ENCODE data around the gene FMO1.
"Not testable (repeated sequence)": the region's sequence is repeated elsewhere in the genome, so short reads cannot be mapped to it uniquely, and the experiment has no call there.

The FMO1 gene

DNA sequence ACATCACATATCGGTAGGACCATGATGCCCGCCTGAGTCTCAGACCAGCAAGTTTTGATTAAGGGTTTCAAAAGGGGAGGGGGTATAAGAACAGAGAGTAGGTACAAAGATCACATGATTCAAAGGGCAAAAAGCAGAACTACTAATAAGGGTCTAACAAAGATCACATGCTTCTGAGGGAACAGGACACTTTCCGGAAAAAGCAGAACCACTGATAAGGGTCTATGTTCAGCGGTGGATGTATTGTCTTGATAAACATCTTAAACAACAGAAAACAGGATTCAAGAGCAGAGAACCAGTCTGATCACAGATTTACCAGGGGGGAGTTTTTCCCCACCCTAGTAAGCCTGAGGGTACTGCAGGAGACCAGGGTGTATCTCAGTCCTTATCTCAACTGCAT lies 12.1 kb upstream of the FMO1 start:
- DNase-seq: not testable (repeated sequence)

- no peak for DNase-seq
Measured at GRCh38 chr1:171243878-171244277, 4.4 kb upstream of the FMO1 start.

GRCh38 chr1:171245458-171246064 lies 2.7 kb upstream of the FMO1 start:
- DNase-seq: no peak

GRCh38 chr1:171247501-171247900 lies 793 bp upstream of the FMO1 start:
- no peak for DNase-seq

GRCh38 chr1:171248841-171249240 lies 547 bp downstream of the FMO1 start:
- DNase-seq: no peak

- no peak for DNase-seq
Measured at GRCh38 chr1:171250263-171250662, 2.0 kb downstream of the FMO1 start.

DNA sequence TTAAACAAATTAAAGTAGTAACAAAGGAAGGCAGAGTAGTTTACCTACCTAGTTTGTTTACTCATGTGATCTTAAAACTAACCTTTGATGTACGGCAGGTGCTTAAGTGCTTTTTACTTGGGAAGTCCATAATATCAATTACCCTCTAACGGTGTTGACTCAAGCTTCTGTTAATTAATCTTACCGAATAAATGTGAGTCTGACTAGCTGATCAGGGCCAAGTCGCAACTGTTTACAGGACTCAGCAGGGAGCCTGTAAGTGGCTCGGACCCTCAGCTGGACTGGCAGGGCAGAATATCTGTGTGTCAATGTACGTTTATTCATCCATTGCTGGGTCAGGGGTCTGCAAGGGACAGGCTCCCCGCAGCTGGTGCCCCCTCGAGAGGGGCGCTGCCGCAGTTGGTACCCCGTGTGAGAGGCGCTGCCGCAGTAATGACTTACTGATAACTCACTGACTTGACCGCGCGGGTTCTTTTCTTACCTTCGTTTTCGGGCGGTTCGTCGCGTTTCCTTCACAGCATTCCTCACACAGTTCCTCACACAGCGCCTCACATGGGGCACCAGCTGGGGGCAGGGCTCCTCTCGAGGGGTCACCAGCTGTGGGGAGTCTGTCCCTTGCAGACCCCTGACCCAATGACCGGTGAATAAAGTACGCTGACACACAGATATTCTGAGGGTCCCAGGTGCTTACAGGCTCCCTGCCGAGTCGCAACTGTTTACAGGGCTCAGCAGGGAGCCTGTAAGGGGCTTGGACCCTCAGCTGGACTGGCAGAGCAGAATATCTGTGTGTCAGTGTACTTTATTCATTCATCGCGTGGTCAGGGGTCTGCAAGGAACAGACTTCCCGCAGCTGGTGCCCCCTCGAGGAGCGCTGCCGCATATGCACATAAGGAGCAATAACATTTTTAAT lies 3.0 kb downstream of the FMO1 start:
- DNase-seq: no peak

GRCh38 chr1:171251952-171252300 lies 3.6 kb downstream of the FMO1 start:
- DNase-seq: no peak

DNA sequence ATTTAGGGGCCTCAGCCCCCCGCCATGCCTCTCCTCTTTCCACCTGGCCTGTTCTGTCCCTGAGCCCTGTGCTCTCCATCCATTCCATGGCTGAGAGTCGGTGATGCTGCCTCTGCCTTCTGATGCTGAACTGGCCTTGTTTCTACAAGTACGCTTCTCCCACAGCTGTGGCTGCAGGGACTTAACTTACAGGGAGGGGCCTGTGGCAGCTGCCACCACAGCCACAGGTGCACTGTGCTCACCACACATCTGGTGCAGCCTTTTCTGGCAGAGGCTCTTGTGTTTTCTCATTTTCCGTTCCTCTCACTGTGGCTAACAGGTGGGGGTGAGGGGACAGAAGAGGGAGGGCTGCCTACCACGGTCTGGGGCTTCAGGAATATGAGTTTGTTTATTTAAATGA lies 4.2 kb downstream of the FMO1 start:
- no peak for DNase-seq

- no peak for DNase-seq
Measured at GRCh38 chr1:171254859-171255258, 6.6 kb downstream of the FMO1 start.

- no peak for DNase-seq
Measured at GRCh38 chr1:171256940-171257606, 8.8 kb downstream of the FMO1 start.

GRCh38 chr1:171257607-171258076 lies 9.3 kb downstream of the FMO1 start:
- DNase-seq: no peak

DNA sequence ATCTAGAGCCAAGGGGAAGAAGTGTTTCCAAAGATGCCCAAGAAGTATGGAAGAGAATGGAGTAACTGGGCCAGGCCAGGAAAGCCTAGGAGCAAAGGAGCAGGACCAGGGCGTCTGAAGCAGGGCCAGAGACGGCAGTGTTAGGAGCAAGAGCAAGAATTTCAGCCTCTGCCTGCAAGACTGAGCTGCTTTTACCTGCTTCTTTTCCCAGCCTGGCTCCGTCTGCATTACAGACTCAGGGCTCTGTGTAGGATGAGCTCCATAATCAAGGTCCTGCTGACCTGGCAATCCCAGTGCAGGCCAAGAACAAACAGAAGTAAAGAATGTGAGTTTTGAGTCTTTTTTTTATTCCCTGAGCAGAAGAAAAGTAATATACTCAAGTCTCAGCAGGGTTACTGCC lies 10.1 kb downstream of the FMO1 start:
- DNase-seq: no peak

DNA sequence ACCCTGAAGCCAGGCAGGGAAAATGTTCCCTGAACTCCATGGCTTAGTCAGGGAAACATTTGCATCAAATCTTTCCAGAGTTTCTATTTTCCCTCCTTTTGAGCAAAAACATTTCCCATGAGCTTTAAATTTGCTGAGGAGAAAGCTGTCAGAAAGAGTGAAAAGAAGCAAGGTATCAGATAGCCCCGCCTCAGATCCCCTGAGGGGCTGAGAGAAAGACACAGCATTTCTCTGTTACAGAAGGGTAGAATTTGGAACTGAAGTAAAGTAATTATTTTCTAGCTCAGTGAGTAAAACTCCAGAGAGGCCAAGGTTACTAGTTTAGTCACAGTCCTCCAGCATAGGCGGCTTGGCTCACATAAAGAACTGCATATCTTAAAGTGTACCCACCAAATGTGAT lies 10.6 kb downstream of the FMO1 start:
- no peak for DNase-seq

- no peak for DNase-seq
Measured at GRCh38 chr1:171261336-171261735, 13.0 kb downstream of the FMO1 start.

DNA sequence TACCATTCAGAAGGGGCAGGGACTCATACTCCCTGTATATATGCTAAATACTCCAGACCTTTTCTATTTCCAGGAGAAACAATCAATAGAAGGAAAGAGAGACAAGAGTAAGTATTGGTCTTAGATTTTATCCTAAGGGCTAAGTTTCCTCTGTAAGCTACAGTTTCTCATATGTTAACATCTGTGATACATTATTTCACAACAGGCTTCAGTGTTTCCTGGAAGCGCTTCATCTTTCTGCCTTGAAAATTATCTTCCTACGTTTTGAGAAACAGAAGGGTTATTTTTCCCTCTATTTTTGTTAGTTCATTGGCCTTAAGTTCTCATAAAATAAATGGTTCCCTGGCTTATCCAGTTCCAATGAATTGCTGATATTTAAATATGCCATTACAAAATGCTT lies 15.6 kb downstream of the FMO1 start:
- no peak for DNase-seq

DNA sequence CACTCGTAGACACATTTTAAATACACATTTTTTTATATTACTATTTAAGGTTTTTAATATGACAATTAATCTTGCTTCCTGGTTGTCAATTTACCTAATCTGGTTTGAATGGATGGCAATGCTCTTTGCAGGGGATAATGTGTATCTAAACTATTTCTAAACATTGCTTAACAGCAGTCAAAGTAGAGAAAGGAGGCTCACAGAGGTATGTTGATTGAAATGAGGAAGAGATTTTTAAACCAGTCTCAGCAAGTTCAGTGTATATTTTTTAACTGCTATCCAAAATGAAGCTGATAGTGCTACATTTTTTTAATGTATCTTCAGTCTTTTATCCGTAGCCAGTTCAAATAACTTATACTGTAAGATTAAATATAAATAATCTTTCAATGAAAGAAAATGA lies 17.4 kb downstream of the FMO1 start:
- DNase-seq: no peak

DNA sequence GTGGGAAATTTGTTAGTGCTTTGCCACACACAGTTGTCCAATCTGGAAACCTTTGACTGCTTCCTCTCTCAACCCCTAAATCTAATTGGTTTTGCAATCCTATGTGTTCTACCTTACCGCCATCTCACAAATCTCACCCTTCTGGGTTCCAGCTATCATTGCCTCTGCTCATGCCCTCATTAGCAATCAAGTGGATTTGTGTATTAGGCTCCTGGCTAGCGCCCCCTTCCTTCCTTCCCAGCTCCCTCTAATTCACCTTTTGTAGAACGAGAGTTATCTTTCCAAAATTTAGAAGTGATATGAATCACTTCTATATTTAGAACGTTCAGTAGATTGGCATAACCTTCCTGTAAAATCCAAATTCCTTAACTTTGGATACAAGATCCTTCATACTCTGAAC lies 18.6 kb downstream of the FMO1 start:
- no peak for DNase-seq

DNA sequence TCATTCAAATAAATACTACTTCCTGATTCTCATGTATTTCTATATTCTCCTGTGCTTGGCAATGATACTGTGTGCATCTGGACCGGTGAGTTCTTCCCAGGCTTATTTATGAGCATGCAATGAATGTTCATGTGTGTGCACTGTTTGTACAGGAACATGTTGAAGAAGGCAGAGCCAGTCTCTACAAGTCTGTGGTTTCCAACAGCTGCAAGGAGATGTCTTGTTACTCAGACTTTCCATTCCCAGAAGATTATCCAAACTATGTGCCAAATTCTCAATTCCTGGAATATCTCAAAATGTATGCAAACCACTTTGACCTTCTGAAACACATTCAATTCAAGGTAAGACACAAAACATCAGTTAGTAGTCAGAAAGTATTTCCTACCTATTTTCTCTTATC lies 19.1 kb downstream of the FMO1 start:
- no peak for DNase-seq

- DNase-seq: no peak
Measured at GRCh38 chr1:171270806-171271205, 22.5 kb downstream of the FMO1 start.

GRCh38 chr1:171277534-171277933 lies 29.2 kb downstream of the FMO1 start:
- no peak for DNase-seq

DNA sequence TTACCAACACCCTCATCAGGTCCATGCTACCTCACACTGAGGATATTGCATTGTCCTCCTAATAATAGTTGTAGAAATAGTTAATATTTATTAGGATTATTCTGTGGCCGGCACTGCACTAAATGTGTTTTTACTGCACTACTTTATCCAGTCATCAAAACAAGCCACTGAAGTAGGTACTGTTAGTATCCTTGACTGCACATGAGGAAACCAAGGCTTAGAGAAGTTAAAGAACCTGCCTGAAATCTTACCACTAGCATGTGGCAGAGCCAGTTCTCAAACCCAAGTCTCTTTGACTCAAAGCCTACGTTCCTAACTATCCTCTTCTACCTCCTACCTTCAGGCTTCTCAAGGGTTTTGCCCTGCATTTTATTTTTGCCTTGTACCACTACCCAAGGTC lies 30.9 kb downstream of the FMO1 start:
- no peak for DNase-seq

GRCh38 chr1:171279678-171280077 lies 31.4 kb downstream of the FMO1 start:
- no peak for DNase-seq

GRCh38 chr1:171280599-171280998 lies 32.3 kb downstream of the FMO1 start:
- no peak for DNase-seq

Measured in SIG-M5 (cell line).